ENCODE results near the gene SPA17. TPM values are rescaled to one million over a fixed set of nuclear protein-coding genes. Genes with fewer than 3 reads are reported as not detected.

SPA17 gene
- 17.3 to 31.0 TPM (median 17.9 TPM) in 5 replicates for total RNA-seq (2022; extraction: Qiagen RNA extraction)

DNA sequence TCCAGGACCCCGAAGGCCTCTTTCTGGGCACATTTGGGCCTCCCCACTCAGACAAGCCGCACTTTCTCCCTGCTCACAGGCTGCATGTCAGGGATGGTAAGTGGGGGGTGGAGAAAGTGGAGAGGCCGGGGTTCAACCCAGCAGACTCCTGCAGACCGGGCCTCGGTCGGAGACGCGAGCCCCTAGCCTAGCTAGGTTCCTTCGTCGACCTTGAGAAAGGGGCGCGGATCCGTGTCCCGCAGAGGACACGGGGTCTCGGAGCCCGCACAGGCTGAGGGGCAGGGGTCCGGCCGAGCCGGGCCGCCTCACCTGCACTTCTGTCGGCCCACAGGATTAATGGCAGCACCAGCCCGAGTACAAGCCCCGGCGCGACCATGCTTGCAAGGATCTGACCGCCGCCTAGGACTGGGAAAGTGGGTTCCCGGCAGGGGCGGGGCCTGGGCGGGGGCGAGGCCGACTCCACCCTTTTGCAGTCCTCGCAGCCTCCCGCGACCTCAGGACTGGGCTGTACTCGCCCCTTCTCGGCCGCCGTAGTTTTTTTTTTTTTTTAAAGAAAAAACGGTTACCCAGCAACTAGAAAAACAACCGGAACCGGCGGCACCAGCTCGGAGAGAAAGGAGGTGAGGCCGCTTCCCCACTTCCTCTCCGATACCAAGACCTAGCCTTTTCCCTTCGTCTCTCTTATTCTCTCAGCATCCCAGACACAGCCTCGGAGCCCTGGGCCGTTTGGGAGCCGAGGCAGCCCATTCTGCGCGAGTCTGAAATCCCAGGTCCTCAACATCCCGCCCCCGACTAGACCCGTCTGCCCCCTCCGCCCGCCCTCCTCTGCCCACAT lies at the start of gene SPA17, which contains the start of gene SIAE:
SPA17 (plus strand) TSS at position 572 of the 835 bp plus-strand sequence. CDS start 1,361 bp downstream, outside the sequence.
SIAE (minus strand) TSS at position 407 of the 835 bp plus-strand sequence; CDS start at position 376, 31 bp downstream.

GRCh38 chr11:124739479-124740276 lies 66.0 kb downstream of the SPA17 start, which contains the start of gene NRGN:
NRGN (plus strand) TSS chr11:124739942; CDS start chr11:124740085, 143 bp downstream.

Other genes starting within 250 kb of the SPA17 start
- gene OR8B4, start 249.0 kb upstream of the SPA17 start, total RNA-seq (2022; extraction: Qiagen RNA extraction), result not detected in 5 replicates
- gene OR8B8, start 228.2 kb upstream of the SPA17 start, total RNA-seq (2022; extraction: Qiagen RNA extraction), result not detected in 5 replicates
- gene OR8B12, start 130.2 kb upstream of the SPA17 start, total RNA-seq (2022; extraction: Qiagen RNA extraction), result not detected in 5 replicates
- not detected in 5 replicates for gene OR8A1, start 103.9 kb upstream of the SPA17 start, total RNA-seq (2022; extraction: Qiagen RNA extraction)
- gene PANX3, start 62.5 kb upstream of the SPA17 start, total RNA-seq (2022; extraction: Qiagen RNA extraction), result not detected in 5 replicates
- gene TBRG1, start 51.0 kb upstream of the SPA17 start, total RNA-seq (2022; extraction: Qiagen RNA extraction), result 16.2 to 18.0 TPM (median 17.1 TPM) in 5 replicates
- 13.8 to 15.8 TPM (median 14.0 TPM) in 5 replicates for gene SIAE, start 165 bp upstream of the SPA17 start, total RNA-seq (2022; extraction: Qiagen RNA extraction)
- 6.3 to 11.9 TPM (median 11.1 TPM) in 5 replicates for gene NRGN, start 66.0 kb downstream of the SPA17 start, total RNA-seq (2022; extraction: Qiagen RNA extraction)
- gene VSIG2, start 78.4 kb downstream of the SPA17 start, total RNA-seq (2022; extraction: Qiagen RNA extraction), result 0.07 TPM in 1 of 5 replicates, not detected in the others
- gene ESAM, start 88.4 kb downstream of the SPA17 start, total RNA-seq (2022; extraction: Qiagen RNA extraction), result 9.1 to 13.4 TPM (median 12.1 TPM) in 5 replicates
- 5.0 to 6.1 TPM (median 5.3 TPM) in 5 replicates for gene MSANTD2, start 126.5 kb downstream of the SPA17 start, total RNA-seq (2022; extraction: Qiagen RNA extraction)
- 1.4 to 3.1 TPM (median 3.0 TPM) in 5 replicates for gene ROBO3, start 191.5 kb downstream of the SPA17 start, total RNA-seq (2022; extraction: Qiagen RNA extraction)
- 0.05 TPM in 1 of 5 replicates, not detected in the others for gene ROBO4, start 224.0 kb downstream of the SPA17 start, total RNA-seq (2022; extraction: Qiagen RNA extraction)
- gene HEPN1, start 245.3 kb downstream of the SPA17 start, total RNA-seq (2022; extraction: Qiagen RNA extraction), result not detected in 5 replicates